Activated T-cell treated with anti-CD3 and anti-CD28 coated beads, Interleukin-2, amount 50 U/mL, for 1 hour (primary cell): Measurements from ENCODE around the gene RCCD1.
"Not testable (repeated sequence)": the region's sequence is repeated elsewhere in the genome, so short reads cannot be mapped to it uniquely, and the experiment has no call there.

Experiments
- DNase-seq: peaks from one replicate; pipeline ENCODE4 v3.0.0-alpha.2; 2020

Gene RCCD1, protein sequence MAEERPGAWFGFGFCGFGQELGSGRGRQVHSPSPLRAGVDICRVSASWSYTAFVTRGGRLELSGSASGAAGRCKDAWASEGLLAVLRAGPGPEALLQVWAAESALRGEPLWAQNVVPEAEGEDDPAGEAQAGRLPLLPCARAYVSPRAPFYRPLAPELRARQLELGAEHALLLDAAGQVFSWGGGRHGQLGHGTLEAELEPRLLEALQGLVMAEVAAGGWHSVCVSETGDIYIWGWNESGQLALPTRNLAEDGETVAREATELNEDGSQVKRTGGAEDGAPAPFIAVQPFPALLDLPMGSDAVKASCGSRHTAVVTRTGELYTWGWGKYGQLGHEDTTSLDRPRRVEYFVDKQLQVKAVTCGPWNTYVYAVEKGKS

GRCh38 chr15:90954712-90955623, at the start of gene RCCD1:
Gene RCCD1, plus strand, starts transcription at chr15:90954884. Its CDS starts 1,851 bp downstream, at chr15:90956735.
- peak; percentile 82 for DNase-seq

DNA sequence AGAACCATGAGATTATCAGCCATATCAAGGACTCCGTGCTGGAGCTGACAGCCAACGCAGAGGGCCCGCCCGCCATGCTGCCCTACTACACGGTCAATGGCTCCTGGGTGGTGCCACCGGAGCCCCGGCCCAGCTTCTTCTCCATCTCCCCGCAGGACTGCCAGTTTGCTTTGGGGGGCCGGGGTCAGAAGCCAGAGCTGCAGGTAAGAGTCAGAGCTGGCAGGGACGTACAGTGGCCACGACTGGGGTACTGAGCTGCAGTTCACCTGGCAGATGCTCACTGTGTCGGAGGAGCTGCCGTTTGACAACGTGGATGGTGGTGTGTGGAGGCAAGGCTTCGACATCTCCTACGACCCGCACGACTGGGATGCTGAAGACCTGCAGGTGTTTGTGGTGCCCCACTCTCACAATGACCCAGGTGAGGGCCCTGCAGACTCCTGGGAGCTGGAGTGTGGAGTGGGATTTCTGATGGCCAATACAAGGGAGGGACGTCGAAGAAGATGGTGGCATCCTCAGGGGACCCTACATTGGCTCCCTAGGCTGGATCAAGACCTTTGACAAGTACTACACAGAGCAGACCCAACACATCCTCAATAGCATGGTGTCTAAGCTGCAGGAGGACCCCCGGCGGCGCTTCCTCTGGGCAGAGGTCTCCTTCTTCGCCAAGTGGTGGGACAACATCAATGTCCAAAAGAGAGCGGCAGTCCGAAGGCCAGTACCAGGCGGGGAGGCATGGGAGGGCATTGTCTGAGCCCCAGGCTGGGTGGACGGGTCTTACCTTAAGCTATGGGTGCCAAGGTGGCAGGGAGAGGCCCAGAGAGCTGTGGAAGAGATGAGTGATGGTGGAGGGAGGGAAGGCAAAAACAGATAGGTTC, 49.1 kb upstream of the RCCD1 start:
- DNase-seq, result no peak

DNA sequence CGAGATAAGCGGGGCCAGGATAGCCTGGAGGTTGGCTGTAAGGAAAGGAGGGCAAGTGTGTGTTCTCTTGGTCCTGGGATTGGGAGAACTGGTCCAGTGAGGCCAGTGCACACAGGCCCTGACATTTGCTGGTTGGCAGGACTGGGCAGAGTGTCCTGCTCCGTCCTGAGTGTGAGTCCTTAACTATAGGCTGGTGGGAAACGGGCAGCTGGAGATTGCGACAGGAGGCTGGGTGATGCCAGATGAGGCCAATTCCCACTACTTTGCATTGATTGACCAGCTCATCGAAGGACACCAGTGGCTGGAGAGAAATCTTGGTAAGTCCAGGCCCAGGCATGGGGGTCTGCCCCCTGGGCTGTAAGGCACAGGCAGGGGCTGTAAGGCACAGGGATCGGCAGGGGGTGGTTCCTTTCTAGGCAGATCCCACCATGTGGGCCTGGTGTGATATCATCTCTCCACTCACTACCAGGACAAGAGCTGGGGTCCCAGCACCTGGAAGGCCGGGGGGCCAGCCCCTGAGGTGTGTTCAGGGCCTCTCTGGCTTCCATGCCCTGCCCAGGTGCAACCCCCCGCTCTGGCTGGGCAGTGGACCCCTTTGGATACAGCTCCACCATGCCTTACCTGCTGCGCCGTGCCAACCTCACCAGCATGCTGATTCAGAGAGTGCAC, 48.4 kb upstream of the RCCD1 start:
- no peak for DNase-seq

DNA sequence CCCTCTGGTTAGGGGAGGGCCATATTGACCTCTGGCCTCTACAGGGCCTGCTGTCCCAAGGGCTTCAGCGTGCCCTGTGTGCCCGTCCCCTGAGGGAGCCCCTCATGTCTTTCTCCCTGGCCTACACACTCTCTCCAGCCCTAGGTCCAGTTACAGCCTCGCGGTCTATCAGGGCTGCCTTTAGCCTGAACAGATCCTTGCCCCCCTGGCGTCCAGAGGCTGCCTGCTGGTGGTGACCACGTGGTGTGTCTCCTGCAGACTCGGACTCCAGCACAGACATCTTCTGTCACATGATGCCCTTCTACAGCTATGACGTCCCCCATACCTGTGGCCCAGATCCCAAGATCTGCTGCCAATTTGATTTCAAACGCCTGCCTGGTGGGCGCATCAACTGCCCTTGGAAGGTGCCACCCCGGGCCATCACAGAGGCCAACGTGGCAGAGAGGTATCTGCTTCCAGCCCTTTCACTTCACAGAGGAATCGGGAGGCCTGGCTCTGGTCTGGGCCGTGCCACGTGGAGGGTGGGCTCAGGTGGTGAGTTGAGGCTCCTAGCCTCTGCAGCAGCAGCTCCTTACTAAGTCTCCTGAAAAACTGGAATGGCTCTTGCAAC, 47.5 kb upstream of the RCCD1 start:
- DNase-seq, result no peak

- no peak for DNase-seq
Observed at GRCh38 chr15:90907838-90908507, 46.7 kb upstream of the RCCD1 start.

- not testable (repeated sequence) for DNase-seq
Observed at GRCh38 chr15:90909449-90909848, 45.2 kb upstream of the RCCD1 start.

DNA sequence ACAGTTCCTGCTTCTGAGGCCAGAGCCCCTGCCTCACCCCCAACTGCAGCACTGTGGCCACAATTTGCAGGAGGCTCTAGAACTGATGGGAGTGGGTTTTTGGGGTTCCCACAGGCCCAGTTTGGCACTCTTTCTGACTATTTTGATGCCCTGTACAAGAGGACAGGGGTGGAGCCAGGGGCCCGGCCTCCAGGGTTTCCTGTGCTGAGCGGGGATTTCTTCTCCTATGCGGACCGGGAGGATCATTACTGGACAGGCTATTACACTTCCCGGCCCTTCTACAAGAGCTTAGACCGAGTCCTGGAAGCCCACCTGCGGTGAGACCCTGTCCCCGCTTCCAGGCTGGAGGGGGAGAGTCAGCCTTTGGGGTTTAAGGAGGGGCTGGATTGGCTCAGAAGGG, 44.7 kb upstream of the RCCD1 start:
- no peak for DNase-seq

DNA sequence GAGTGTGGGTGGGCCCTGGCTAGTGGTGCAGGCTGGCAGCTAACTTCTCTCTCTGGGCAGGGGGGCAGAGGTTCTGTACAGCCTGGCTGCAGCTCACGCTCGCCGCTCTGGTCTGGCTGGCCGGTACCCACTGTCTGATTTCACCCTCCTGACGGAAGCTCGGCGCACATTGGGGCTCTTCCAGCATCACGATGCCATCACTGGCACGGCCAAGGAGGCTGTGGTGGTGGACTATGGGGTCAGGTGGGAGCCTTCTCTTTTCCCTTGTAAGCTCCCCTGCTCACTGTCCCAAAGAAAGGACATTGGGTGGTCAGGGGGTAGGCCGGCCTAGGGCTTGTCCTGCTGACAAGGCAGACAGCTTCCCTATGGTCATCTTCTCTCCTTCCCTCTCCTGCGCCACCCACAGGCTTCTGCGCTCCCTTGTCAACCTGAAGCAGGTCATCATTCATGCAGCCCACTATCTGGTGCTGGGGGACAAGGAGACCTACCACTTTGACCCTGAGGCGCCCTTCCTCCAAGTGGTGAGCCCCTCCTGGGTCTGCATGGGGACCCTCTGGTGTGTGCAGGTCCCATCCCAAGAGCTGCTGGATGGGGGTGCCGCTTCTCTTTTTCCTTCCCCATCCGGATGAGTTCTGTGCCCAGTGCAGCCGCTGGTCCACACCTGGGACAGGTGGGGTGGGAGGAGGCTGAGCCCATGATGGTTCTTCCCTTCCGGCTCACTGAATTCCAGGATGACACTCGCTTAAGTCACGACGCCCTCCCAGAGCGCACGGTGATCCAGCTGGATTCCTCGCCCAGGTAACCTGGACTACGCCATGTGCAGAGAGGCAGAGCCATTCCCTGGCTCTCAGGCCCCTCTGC, 44.0 kb upstream of the RCCD1 start:
- no peak for DNase-seq

GRCh38 chr15:90911302-90911623, 43.4 kb upstream of the RCCD1 start:
- DNase-seq, result no peak

- DNase-seq, result no peak
Observed at GRCh38 chr15:90911906-90912769, 42.5 kb upstream of the RCCD1 start.

- DNase-seq, result no peak
Observed at GRCh38 chr15:90912770-90913075, 42.0 kb upstream of the RCCD1 start.

DNA sequence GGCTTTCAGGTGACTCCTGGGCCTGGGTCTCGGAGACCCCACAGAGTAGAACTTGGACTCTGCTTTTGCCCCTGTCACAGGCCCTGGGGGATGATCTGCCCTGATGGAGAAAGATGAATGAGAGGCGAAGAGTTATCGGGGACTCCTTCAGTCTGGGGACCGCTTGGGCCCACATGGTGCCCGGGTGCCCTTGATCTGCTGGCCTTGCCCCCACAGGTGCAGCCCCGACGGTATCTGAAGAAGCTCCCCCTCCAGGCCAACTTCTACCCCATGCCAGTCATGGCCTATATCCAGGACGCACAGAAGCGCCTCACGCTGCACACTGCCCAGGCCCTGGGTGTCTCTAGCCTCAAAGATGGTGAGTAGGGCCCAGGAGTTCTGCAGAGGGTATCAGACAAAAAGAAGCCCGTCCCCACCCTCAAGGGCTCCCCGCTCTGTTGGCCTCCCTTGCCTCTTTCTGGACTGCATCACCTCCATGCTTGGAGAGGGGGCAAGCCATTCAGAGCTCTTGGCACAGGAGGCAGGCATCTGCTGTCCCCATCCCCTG, 41.2 kb upstream of the RCCD1 start:
- DNase-seq, result no peak

DNA sequence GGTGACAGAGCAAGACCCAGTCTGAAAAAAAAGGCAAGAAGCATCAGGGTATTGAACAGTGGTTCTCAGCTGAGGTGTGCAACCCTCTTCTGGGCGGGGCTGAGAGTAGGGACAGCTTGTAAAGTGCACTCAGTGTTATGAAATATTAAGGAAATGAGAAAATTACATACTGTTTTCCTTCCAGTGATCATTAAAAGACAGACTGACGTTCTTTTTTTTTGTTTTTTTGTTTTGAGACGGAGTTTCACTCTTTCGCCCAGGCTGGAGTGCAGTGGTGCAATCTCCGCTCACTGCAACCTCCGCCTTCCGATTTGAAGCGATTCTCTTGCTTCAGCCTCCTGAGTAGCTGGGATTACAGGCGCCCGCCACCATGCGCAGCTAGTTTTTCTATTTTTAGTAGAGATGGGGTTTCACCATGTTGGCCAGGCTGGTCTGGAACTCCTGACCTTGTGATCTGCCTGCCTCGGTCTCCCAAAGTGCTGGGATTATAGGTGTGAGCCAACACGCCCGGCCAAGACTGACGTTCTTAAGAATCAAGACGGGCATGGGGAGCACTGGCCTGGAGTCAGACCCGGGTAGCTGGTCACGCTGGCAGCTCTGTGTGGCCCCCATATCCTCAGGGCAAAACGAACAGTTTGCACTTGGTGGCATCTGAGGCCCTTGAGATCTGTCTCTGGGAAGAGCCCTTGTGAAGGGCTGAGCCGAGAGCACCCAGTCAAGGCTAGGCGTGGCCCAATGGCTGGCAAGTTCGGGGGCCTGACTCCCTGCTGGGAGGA, 40.2 kb upstream of the RCCD1 start:
- no peak for DNase-seq

GRCh38 chr15:90915216-90915807, 39.4 kb upstream of the RCCD1 start:
- no peak for DNase-seq

GRCh38 chr15:90915808-90916440, 38.8 kb upstream of the RCCD1 start:
- DNase-seq, result no peak

DNA sequence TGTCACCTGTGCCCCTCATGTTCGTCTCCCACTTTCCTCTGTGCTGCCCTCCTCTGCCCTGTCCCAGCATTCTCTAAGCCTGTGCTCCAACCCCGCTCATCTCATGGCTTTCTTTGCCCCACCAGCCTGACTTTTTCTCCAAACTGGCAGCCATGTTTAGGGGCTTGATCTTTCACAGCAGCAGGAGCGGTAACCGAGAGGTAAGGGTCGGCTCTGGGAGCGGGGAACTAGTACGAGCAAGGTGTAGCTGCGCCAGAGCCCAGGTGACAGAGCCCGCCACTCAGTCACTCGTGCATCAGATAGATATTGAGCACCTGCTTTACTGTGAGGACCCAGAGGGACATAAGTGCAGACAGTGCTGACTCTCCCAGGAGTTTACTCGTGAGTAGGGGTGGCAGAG, 38.2 kb upstream of the RCCD1 start:
- no peak for DNase-seq

DNA sequence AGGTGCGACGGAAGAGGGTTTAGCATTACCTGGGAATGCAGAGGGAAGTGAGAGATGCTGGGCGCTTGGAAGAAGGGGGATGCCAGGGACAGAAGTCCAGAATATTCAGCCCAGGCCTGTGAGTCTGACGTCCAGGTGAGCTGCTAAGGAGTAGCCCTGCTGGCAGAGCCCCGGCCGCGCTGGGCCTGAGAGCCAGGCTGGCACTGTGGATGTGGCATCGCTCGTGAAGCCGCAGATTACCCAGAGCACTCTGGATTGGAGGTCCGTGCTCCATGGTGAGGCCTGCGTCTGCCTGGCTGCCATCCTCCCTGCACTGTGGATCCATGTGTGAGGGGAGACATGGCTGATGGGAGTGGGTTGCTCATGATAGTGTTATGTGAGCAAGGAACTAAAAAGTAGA, 37.1 kb upstream of the RCCD1 start:
- no peak for DNase-seq
